Panc1 (cell line): ENCODE measurements around the gene ANKRD18A. TPM values are rescaled to one million over a fixed set of nuclear protein-coding genes. Genes with fewer than 3 reads are reported as not detected.

Experiments
- ATAC-seq: fragments of 200-7000 bp; cut with Tn5 transposase; 2 replicates; pipeline ENCODE4 v1.9.1; 2020; ENCODE audit warnings: mild to moderate bottlenecking, moderate library complexity
- BruUV-seq: library from RNA; stranded (reverse); fragments of 400-500 nt; replicated peaks from 2 replicates; lab custom pipeline; 2021; lab: Mats Ljungman, UMichigan
- CTCF ChIA-PET: fragments of 300-600 bp; sonication (Branson Sonifier 250); formaldehyde crosslinking; loops from one replicate; lab custom pipeline; 2022; ENCODE audit warnings: antibody characterized with exemption; lab: Charles Lee
- POLR2A ChIA-PET: fragments of 300-600 bp; sonication (Branson Sonifier 250); formaldehyde crosslinking; loops from one replicate; lab custom pipeline; 2022; ENCODE audit warnings: antibody characterized with exemption; lab: Charles Lee
- DNase-seq: peaks from one replicate; pipeline ENCODE4 v3.0.0-alpha.2; 2010; ENCODE audit warnings: low read depth, low spot score
- H3K27ac ChIP-seq: 2 replicates; pipeline ENCODE4 v1.5.1; 2011; ENCODE audit warnings: mild to moderate bottlenecking, low read length, inconsistent platforms
- H3K27me3 ChIP-seq: fragments of 200-500 bp; sonication (Bioruptor generic); 2 replicates; pipeline ENCODE4 v1.6.0; 2014; ENCODE audit warnings: low read length, inconsistent platforms; ENCODE audit not compliant: control insufficient read depth, insufficient read depth
- H3K36me3 ChIP-seq: fragments of 200-500 bp; sonication (Bioruptor generic); 2 replicates; pipeline ENCODE4 v1.5.1; 2014; ENCODE audit warnings: inconsistent platforms, mild to moderate bottlenecking, low read length, moderate library complexity; ENCODE audit not compliant: control insufficient read depth, insufficient read depth
- H3K4me1 ChIP-seq: 2 replicates; pipeline ENCODE4 v1.5.1; 2011; ENCODE audit warnings: inconsistent platforms, mild to moderate bottlenecking, low read length, moderate library complexity; ENCODE audit not compliant: control insufficient read depth, insufficient read depth
- H3K4me3 ChIP-seq, 2 experiments: 2 replicates each; pipeline ENCODE4 v1.5.1; 2011 to 2012; ENCODE audit warnings: low read depth in 2 of 2, low read length in 2 of 2, mild to moderate bottlenecking in 2 of 2, inconsistent platforms in 1 of 2, moderate library complexity in 1 of 2
- H3K9me3 ChIP-seq: fragments of 200-500 bp; sonication (Bioruptor generic); 2 replicates; pipeline ENCODE4 v1.5.1; 2014; ENCODE audit warnings: low read depth, mild to moderate bottlenecking, inconsistent platforms, low read length, moderate library complexity; ENCODE audit not compliant: control insufficient read depth, insufficient read depth
- POLR2AphosphoS5 ChIP-seq: IDR thresholded peaks from 2 replicates; pipeline ENCODE4 v1.6.1; 2012; ENCODE audit warnings: mild to moderate bottlenecking, low read depth, low read length, moderate library complexity
- SIN3A ChIP-seq: IDR thresholded peaks from 2 replicates; pipeline ENCODE4 v1.6.1; 2012; ENCODE audit warnings: low read depth, mild to moderate bottlenecking, low read length, moderate library complexity, borderline replicate concordance; ENCODE audit not compliant: insufficient read depth
- TCF7L2 ChIP-seq: IDR thresholded peaks from 2 replicates; pipeline ENCODE4 v1.6.1; 2011; ENCODE audit warnings: mild to moderate bottlenecking, low read depth, low read length, inconsistent platforms
- in situ Hi-C: cut with HindIII; loops from 2 replicates; pipeline ENCODE4 v1.10.0; 2016; ENCODE audit warnings: low sequenced_read_pairs, low pct_unique_long_range_greater_than_20kb
- intact Hi-C: fragments of 100-400 bp; cut with micrococcal nuclease; formaldehyde crosslinking; loops from one replicate; pipeline ENCODE4 v1.10.0; 2022; ENCODE audit not compliant: unreplicated experiment
- total RNA-seq: library from RNA; stranded (reverse); gene quantifications from one replicate; pipeline ENCODE4 v1.2.1, GENCODE V29; 2021; ENCODE audit not compliant: unreplicated experiment
- TF ChIP-seq, protein P1 (sequence below), 2 experiments: IDR thresholded peaks; 2 replicates each; pipeline ENCODE4 v1.6.1; 2011 to 2012; ENCODE audit warnings: low read depth in 2 of 2, control low read depth in 1 of 2, low read length in 1 of 2, mild to moderate bottlenecking in 1 of 2, moderate library complexity in 1 of 2; ENCODE audit not compliant: insufficient read depth in 1 of 2
- TF ChIP-seq, protein P2 (sequence below): fragments of 450-650 bp; IDR thresholded peaks from 2 replicates; pipeline ENCODE4 v1.5.1; 2017; ENCODE audit warnings: mild to moderate bottlenecking

ANKRD18A gene
- total RNA-seq, 1 experiment from 2014 or later: 9.6 TPM

DNA sequence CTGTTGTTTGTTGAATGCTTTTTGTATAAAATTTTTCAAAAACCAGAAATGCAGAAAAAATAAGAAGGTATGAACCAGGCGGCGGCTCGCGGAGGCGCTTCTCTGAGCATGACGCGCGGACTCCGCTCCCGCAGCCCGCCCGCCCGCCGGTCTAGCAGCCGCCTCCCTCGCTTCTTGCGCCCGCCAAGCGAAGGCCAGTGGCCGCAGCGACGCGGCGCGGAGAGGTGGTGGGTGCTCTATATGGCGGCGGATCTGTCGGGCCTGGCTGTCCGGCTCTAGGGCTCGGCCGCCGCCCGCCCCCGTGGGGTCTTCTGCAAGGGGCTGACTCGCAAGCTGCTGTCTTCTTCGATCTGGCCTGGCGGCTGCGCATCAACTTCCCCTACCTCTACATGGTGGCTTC is 93.8 kb downstream of the ANKRD18A start:
- ATAC-seq (no peak), DNase-seq (no peak)
- Histone ChIP-seq H3K27me3 (no peaks in the 10 kb centered on the region), H3K4me3 (no peak overlapping the region), H3K27ac (no peak overlapping the region), H3K9me3 (no peaks in the 10 kb centered on the region), H3K4me1 (no peaks in the 10 kb centered on the region), H3K36me3 (no peaks in the 10 kb centered on the region)
- intact Hi-C loops (no loop called here), in situ Hi-C loops (no loop called here)
- TF ChIP-seq, protein P1, sequence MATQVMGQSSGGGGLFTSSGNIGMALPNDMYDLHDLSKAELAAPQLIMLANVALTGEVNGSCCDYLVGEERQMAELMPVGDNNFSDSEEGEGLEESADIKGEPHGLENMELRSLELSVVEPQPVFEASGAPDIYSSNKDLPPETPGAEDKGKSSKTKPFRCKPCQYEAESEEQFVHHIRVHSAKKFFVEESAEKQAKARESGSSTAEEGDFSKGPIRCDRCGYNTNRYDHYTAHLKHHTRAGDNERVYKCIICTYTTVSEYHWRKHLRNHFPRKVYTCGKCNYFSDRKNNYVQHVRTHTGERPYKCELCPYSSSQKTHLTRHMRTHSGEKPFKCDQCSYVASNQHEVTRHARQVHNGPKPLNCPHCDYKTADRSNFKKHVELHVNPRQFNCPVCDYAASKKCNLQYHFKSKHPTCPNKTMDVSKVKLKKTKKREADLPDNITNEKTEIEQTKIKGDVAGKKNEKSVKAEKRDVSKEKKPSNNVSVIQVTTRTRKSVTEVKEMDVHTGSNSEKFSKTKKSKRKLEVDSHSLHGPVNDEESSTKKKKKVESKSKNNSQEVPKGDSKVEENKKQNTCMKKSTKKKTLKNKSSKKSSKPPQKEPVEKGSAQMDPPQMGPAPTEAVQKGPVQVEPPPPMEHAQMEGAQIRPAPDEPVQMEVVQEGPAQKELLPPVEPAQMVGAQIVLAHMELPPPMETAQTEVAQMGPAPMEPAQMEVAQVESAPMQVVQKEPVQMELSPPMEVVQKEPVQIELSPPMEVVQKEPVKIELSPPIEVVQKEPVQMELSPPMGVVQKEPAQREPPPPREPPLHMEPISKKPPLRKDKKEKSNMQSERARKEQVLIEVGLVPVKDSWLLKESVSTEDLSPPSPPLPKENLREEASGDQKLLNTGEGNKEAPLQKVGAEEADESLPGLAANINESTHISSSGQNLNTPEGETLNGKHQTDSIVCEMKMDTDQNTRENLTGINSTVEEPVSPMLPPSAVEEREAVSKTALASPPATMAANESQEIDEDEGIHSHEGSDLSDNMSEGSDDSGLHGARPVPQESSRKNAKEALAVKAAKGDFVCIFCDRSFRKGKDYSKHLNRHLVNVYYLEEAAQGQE (IDR thresholded peaks at IDR 0.05; ENCODE audit: insufficient read depth in 1 of 2, low read depth in 2 of 2, low read length in 1 of 2): no peak
- ChIA-PET CTCF (no interaction called here), POLR2A (no interaction called here)
- BruUV-seq: no TSS peak

DNA sequence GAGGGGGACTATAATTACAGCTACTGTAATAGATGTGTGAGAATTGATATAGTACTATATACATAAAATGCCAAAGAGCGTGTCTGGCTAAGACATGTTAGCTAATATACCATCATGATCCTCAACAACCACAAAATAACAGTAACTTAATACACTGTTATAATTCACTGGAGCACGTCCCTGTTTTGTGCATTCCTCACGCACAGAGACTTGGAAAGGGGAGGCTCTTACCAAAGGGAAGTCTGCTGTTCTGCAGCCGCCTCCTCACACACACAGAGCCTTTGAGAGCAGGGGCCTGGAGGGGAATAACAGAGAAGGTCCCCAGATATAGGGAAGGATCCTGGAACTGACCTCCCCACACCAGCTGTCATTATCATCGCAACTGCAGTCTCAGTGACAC is 97.3 kb downstream of the ANKRD18A start:
- in situ Hi-C loops (no loop called here), intact Hi-C loops (no loop called here)
- H3K27ac ChIP-seq: no peak overlapping the region
- H3K4me3 ChIP-seq: no peak overlapping the region
- no peaks in the 10 kb centered on the region for H3K27me3 ChIP-seq
- ChIA-PET CTCF (no interaction called here), POLR2A (no interaction called here)
- no peaks in the 10 kb centered on the region for H3K36me3 ChIP-seq
- no peaks in the 10 kb centered on the region for H3K9me3 ChIP-seq
- BruUV-seq: no TSS peak
- no peak for ATAC-seq
- TF ChIP-seq, protein P1 (IDR thresholded peaks at IDR 0.05; ENCODE audit: insufficient read depth in 1 of 2, low read depth in 2 of 2, low read length in 1 of 2): no peak
- no peak for TF ChIP-seq TCF7L2
- TF ChIP-seq, protein P2, sequence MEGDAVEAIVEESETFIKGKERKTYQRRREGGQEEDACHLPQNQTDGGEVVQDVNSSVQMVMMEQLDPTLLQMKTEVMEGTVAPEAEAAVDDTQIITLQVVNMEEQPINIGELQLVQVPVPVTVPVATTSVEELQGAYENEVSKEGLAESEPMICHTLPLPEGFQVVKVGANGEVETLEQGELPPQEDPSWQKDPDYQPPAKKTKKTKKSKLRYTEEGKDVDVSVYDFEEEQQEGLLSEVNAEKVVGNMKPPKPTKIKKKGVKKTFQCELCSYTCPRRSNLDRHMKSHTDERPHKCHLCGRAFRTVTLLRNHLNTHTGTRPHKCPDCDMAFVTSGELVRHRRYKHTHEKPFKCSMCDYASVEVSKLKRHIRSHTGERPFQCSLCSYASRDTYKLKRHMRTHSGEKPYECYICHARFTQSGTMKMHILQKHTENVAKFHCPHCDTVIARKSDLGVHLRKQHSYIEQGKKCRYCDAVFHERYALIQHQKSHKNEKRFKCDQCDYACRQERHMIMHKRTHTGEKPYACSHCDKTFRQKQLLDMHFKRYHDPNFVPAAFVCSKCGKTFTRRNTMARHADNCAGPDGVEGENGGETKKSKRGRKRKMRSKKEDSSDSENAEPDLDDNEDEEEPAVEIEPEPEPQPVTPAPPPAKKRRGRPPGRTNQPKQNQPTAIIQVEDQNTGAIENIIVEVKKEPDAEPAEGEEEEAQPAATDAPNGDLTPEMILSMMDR: no peak
- no peak for TF ChIP-seq POLR2AphosphoS5
- no peak for TF ChIP-seq SIN3A
- no peaks in the 10 kb centered on the region for H3K4me1 ChIP-seq
- no peak for DNase-seq
